ENCODE results near the gene GPRIN3. TPM values are rescaled to one million over a fixed set of nuclear protein-coding genes. Genes with fewer than 3 reads are reported as not detected.
A peak's percentile ranks its signal among the peaks of the same experiment; 100 is the strongest.

GPRIN3 gene
- total RNA-seq, 1 experiment from 2014 or later, result 0.39 TPM

GRCh38 chr4:89222170-89222569, 85.4 kb downstream of the GPRIN3 start:
- Histone ChIP-seq H2AFZ (ENCODE audit: low read depth, low read length, poor library complexity, severe bottlenecking) (peak overlapping the region; percentile 55), H3K9me2 (ENCODE audit: insufficient read depth) (no peaks in the 10 kb centered on the region), H3K4me2 (ENCODE audit: low read length) (peak overlapping the region; percentile 25; the same call in 1 of the 2 replicates), H4K20me1 (ENCODE audit: insufficient read depth) (no peaks in the 10 kb centered on the region), H3K4me1 (ENCODE audit: control insufficient read depth in 1 of 2, insufficient read depth in 2 of 2, low read length in 2 of 2) (peaks cover 0 to 11% of the 10 kb centered on the region in 2 experiments; a peak in 2 of 4 replicates), H3K27me3 (ENCODE audit: insufficient read depth, low read length) (no peaks in the 10 kb centered on the region), H3K9ac (ENCODE audit: low read length) (no peak overlapping the region), H3K79me2 (ENCODE audit: insufficient read depth, low read length) (no peaks in the 10 kb centered on the region), H3K4me3 (replicated peaks in 1 of 2; ENCODE audit: low read depth in 1 of 2, low read length in 2 of 2) (no peak overlapping the region), H3K27ac (ENCODE audit: low read depth, low read length) (no peak overlapping the region), H3K9me3 (ENCODE audit: control insufficient read depth in 1 of 2, insufficient read depth in 1 of 2, low read depth in 1 of 2, low read length in 2 of 2) (no peaks in the 10 kb centered on the region), H3K36me3 (ENCODE audit: control insufficient read depth in 1 of 2, insufficient read depth in 2 of 2, low read length in 2 of 2) (no peaks in the 10 kb centered on the region)
- intact Hi-C loops (cut with micrococcal nuclease), result loop anchor here (10.0 kb wide), 1 partner anchor 683 kb away; no protein-coding TSS in a partner anchor
- ChIA-PET RAD21 (ENCODE audit: low non-redundant PET in 1 of 2, low total read pairs in 2 of 2, uncharacterized antibody in 2 of 2, unreplicated experiment in 2 of 2) (no interaction called here), POLR2A (no interaction called here), CTCF (no interaction called here)
- no peak for ATAC-seq
- BruUV-seq (replicated peaks), result no TSS peak
- TF ChIP-seq RAD21 (IDR thresholded peaks at IDR 0.05; ENCODE audit: low read depth) (no peak), SRF (IDR thresholded peaks at IDR 0.05; ENCODE audit: low read depth) (no peak), CEBPB (IDR thresholded peaks at IDR 0.05; ENCODE audit: low read depth) (no peak), ELF1 (IDR thresholded peaks at IDR 0.05; ENCODE audit: borderline replicate concordance, low read depth) (no peak), EGR1 (IDR thresholded peaks at IDR 0.05; ENCODE audit: low read depth) (no peak)
- TF ChIP-seq, protein P1, sequence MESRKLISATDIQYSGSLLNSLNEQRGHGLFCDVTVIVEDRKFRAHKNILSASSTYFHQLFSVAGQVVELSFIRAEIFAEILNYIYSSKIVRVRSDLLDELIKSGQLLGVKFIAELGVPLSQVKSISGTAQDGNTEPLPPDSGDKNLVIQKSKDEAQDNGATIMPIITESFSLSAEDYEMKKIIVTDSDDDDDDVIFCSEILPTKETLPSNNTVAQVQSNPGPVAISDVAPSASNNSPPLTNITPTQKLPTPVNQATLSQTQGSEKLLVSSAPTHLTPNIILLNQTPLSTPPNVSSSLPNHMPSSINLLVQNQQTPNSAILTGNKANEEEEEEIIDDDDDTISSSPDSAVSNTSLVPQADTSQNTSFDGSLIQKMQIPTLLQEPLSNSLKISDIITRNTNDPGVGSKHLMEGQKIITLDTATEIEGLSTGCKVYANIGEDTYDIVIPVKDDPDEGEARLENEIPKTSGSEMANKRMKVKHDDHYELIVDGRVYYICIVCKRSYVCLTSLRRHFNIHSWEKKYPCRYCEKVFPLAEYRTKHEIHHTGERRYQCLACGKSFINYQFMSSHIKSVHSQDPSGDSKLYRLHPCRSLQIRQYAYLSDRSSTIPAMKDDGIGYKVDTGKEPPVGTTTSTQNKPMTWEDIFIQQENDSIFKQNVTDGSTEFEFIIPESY (IDR thresholded peaks at IDR 0.05; ENCODE audit: extremely low read depth, insufficient replicate concordance, low read length), result no peak
- DNase-seq (ENCODE audit: low read depth, low spot score), result peak; percentile 7

DNA sequence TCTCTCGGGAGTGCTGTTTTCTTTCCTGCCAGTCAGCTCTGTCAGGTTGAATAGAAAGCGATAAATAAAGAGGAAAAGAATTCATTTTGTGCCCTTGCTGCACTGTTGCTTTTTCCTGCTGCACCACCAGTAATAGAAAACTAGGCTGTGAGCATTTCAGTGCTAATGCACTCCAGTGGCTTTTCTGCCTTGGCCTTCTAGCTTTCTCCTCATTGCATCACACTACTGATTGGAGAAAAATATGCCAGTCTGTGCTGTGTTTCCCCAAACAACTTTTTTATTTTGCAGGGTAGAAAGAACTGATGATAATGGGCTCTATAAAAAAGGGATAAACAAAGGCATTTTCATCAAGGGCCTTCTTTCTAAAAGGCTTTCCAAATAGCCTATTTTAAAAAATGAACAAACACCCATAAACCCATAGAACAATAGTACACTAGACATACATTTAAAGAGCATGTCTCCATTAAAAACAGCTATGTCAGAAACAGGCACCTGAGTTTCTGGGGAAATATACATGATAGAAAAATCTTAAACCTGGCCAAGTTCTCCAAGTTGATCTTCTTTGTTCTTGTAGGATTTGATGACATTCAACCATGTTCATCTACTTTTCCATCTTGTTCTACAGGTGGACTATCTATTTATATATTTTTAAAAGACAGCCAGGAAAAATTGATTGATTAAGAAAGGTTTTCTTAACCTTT, 86.3 kb downstream of the GPRIN3 start:
- ChIA-PET POLR2A (no interaction called here), CTCF (no interaction called here), RAD21 (ENCODE audit: low non-redundant PET in 1 of 2, low total read pairs in 2 of 2, uncharacterized antibody in 2 of 2, unreplicated experiment in 2 of 2) (no interaction called here)
- peak; percentile 3 for DNase-seq (ENCODE audit: low read depth, low spot score)
- H3K4me1 ChIP-seq (ENCODE audit: control insufficient read depth in 1 of 2, insufficient read depth in 2 of 2, low read length in 2 of 2), result peaks cover 0 to 6% of the 10 kb centered on the region in 2 experiments; a peak in 2 of 4 replicates
- H3K4me2 ChIP-seq (ENCODE audit: low read length), result no peak overlapping the region
- no peak for ATAC-seq
- H3K27ac ChIP-seq (ENCODE audit: low read depth, low read length), result no peak overlapping the region
- H3K9ac ChIP-seq (ENCODE audit: low read length), result no peak overlapping the region
- peak overlapping the region; percentile 55 for H2AFZ ChIP-seq (ENCODE audit: low read depth, low read length, poor library complexity, severe bottlenecking)
- H3K9me2 ChIP-seq (ENCODE audit: insufficient read depth), result no peaks in the 10 kb centered on the region
- H3K36me3 ChIP-seq (ENCODE audit: control insufficient read depth in 1 of 2, insufficient read depth in 2 of 2, low read length in 2 of 2), result no peaks in the 10 kb centered on the region
- TF ChIP-seq, protein P2, sequence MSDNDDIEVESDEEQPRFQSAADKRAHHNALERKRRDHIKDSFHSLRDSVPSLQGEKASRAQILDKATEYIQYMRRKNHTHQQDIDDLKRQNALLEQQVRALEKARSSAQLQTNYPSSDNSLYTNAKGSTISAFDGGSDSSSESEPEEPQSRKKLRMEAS (IDR thresholded peaks at IDR 0.05), result no peak
- TF ChIP-seq CEBPB (IDR thresholded peaks at IDR 0.05; ENCODE audit: low read depth), result peak; percentile 62
- H4K20me1 ChIP-seq (ENCODE audit: insufficient read depth), result no peaks in the 10 kb centered on the region
- no peak overlapping the region for H3K4me3 ChIP-seq (replicated peaks in 1 of 2; ENCODE audit: low read depth in 1 of 2, low read length in 2 of 2)
- intact Hi-C loops (cut with micrococcal nuclease), result loop anchor here (10.0 kb wide), 1 partner anchor 683 kb away; no protein-coding TSS in a partner anchor
- H3K9me3 ChIP-seq (ENCODE audit: control insufficient read depth in 1 of 2, insufficient read depth in 1 of 2, low read depth in 1 of 2, low read length in 2 of 2), result no peaks in the 10 kb centered on the region
- no TSS peak for BruUV-seq (replicated peaks)
- H3K79me2 ChIP-seq (ENCODE audit: insufficient read depth, low read length), result no peaks in the 10 kb centered on the region
- H3K27me3 ChIP-seq (ENCODE audit: insufficient read depth, low read length), result no peaks in the 10 kb centered on the region

Data from HCT116 (cell line).